Muscle layer of colon (tissue), 2 donors: ENCODE measurements around the gene ATF6.

Experiments
- H3K27ac ChIP-seq: one replicate; pipeline ENCODE4 v1.7.0; 2013; ENCODE audit warnings: low read depth, mild to moderate bottlenecking, low read length, moderate library complexity
- H3K27me3 ChIP-seq, 2 donors: one replicate each; pipeline ENCODE4 v1.7.0; 2013; ENCODE audit warnings: low read length in 2 of 2, mild to moderate bottlenecking in 2 of 2; ENCODE audit not compliant: insufficient read depth in 2 of 2, control insufficient read depth in 1 of 2
- H3K36me3 ChIP-seq: one replicate; pipeline ENCODE4 v1.7.0; 2013; ENCODE audit warnings: mild to moderate bottlenecking, low read length; ENCODE audit not compliant: insufficient read depth
- H3K4me1 ChIP-seq: one replicate; pipeline ENCODE4 v1.7.0; 2013; ENCODE audit warnings: mild to moderate bottlenecking, low read length; ENCODE audit not compliant: insufficient read depth
- H3K4me3 ChIP-seq, 2 donors: one replicate each; pipeline ENCODE4 v1.7.0; 2013; ENCODE audit warnings: low read length in 2 of 2, low read depth in 1 of 2, mild to moderate bottlenecking in 1 of 2, moderate library complexity in 1 of 2
- H3K9ac ChIP-seq: one replicate; pipeline ENCODE4 v1.7.0; 2013; ENCODE audit warnings: low read length
- H3K9me3 ChIP-seq: one replicate; pipeline ENCODE4 v1.7.0; 2013; ENCODE audit warnings: mild to moderate bottlenecking, low read length
- donor health status: abdominal sarcoma.
- donor health status: Adenocarcinoma of cecum.

ATF6 gene

GRCh38 chr1:161981735-161982506 lies 215.8 kb downstream of the ATF6 start:
- no peak overlapping the region for H3K4me3 ChIP-seq
- H3K9ac ChIP-seq, result no peak overlapping the region
- peaks cover 20% of the 10 kb centered on the region for H3K4me1 ChIP-seq
- no peaks in the 10 kb centered on the region for H3K27me3 ChIP-seq
- H3K9me3 ChIP-seq, result no peaks in the 10 kb centered on the region
- H3K36me3 ChIP-seq, result no peaks in the 10 kb centered on the region
- H3K27ac ChIP-seq, result no peak overlapping the region

- Histone ChIP-seq H3K27ac (no peak overlapping the region), H3K4me3 (no peak overlapping the region), H3K27me3 (no peaks in the 10 kb centered on the region), H3K9me3 (no peaks in the 10 kb centered on the region), H3K4me1 (peaks cover 26% of the 10 kb centered on the region), H3K36me3 (no peaks in the 10 kb centered on the region), H3K9ac (no peak overlapping the region)
Measured at GRCh38 chr1:161982507-161982895, 216.4 kb downstream of the ATF6 start.

- Histone ChIP-seq H3K9ac (no peak overlapping the region), H3K27ac (no peak overlapping the region), H3K27me3 (no peaks in the 10 kb centered on the region), H3K9me3 (no peaks in the 10 kb centered on the region), H3K36me3 (no peaks in the 10 kb centered on the region), H3K4me1 (peaks cover 30% of the 10 kb centered on the region), H3K4me3 (no peak overlapping the region)
Measured at GRCh38 chr1:161982917-161983316, 216.8 kb downstream of the ATF6 start.

- Histone ChIP-seq H3K4me3 (no peak overlapping the region), H3K27ac (no peak overlapping the region), H3K4me1 (peaks cover 37% of the 10 kb centered on the region), H3K9ac (no peak overlapping the region), H3K36me3 (no peaks in the 10 kb centered on the region), H3K27me3 (no peaks in the 10 kb centered on the region), H3K9me3 (no peaks in the 10 kb centered on the region)
Measured at GRCh38 chr1:161983725-161984124, 217.6 kb downstream of the ATF6 start.

GRCh38 chr1:161985301-161985822 lies 219.2 kb downstream of the ATF6 start:
- peak overlapping the region; percentile 10 for H3K27ac ChIP-seq
- no peak overlapping the region for H3K4me3 ChIP-seq
- no peaks in the 10 kb centered on the region for H3K36me3 ChIP-seq
- peaks cover 40% of the 10 kb centered on the region for H3K4me1 ChIP-seq
- H3K27me3 ChIP-seq, result no peaks in the 10 kb centered on the region
- no peaks in the 10 kb centered on the region for H3K9me3 ChIP-seq
- H3K9ac ChIP-seq, result no peak overlapping the region

GRCh38 chr1:161986328-161986727 lies 220.2 kb downstream of the ATF6 start:
- Histone ChIP-seq H3K27ac (peak overlapping the region; percentile 10), H3K9me3 (no peaks in the 10 kb centered on the region), H3K27me3 (no peaks in the 10 kb centered on the region), H3K9ac (no peak overlapping the region), H3K4me3 (no peak overlapping the region), H3K4me1 (peaks cover 40% of the 10 kb centered on the region), H3K36me3 (no peaks in the 10 kb centered on the region)

- Histone ChIP-seq H3K4me3 (no peak overlapping the region), H3K9ac (no peak overlapping the region), H3K4me1 (peaks cover 40% of the 10 kb centered on the region), H3K27me3 (no peaks in the 10 kb centered on the region), H3K27ac (peak overlapping the region; percentile 10), H3K36me3 (no peaks in the 10 kb centered on the region), H3K9me3 (no peaks in the 10 kb centered on the region)
Measured at GRCh38 chr1:161987303-161987702, 221.2 kb downstream of the ATF6 start.

- Histone ChIP-seq H3K36me3 (no peaks in the 10 kb centered on the region), H3K4me1 (peaks cover 40% of the 10 kb centered on the region), H3K9me3 (no peaks in the 10 kb centered on the region), H3K4me3 (no peak overlapping the region), H3K27me3 (no peaks in the 10 kb centered on the region), H3K27ac (peak overlapping the region; percentile 62), H3K9ac (no peak overlapping the region)
Measured at GRCh38 chr1:161987872-161988271, 221.8 kb downstream of the ATF6 start.

- peaks cover 41% of the 10 kb centered on the region for H3K4me1 ChIP-seq
- no peaks in the 10 kb centered on the region for H3K27me3 ChIP-seq
- H3K9ac ChIP-seq, result no peak overlapping the region
- H3K9me3 ChIP-seq, result no peaks in the 10 kb centered on the region
- H3K36me3 ChIP-seq, result no peaks in the 10 kb centered on the region
- H3K4me3 ChIP-seq, result no peak overlapping the region
- peak overlapping the region; percentile 62 for H3K27ac ChIP-seq
Measured at GRCh38 chr1:161988413-161988812, 222.3 kb downstream of the ATF6 start.

GRCh38 chr1:161989108-161989507 lies 223.0 kb downstream of the ATF6 start:
- Histone ChIP-seq H3K27me3 (no peaks in the 10 kb centered on the region), H3K9me3 (no peaks in the 10 kb centered on the region), H3K4me3 (no peak overlapping the region), H3K36me3 (no peaks in the 10 kb centered on the region), H3K27ac (peak overlapping the region; percentile 62), H3K9ac (no peak overlapping the region), H3K4me1 (peaks cover 48% of the 10 kb centered on the region)

GRCh38 chr1:161989786-161990185 lies 223.7 kb downstream of the ATF6 start:
- Histone ChIP-seq H3K9ac (no peak overlapping the region), H3K9me3 (no peaks in the 10 kb centered on the region), H3K4me1 (peaks cover 54% of the 10 kb centered on the region), H3K27me3 (no peaks in the 10 kb centered on the region), H3K4me3 (no peak overlapping the region), H3K36me3 (no peaks in the 10 kb centered on the region), H3K27ac (peak overlapping the region; percentile 5)

GRCh38 chr1:161993576-161993975 lies 227.5 kb downstream of the ATF6 start:
- H3K36me3 ChIP-seq, result peaks cover 8% of the 10 kb centered on the region
- no peak overlapping the region for H3K27ac ChIP-seq

More at GRCh38 chr1:161993576-161993975, 227.5 kb downstream of the ATF6 start:
- Histone ChIP-seq H3K4me1 (peaks cover 21% of the 10 kb centered on the region), H3K9ac (no peak overlapping the region), H3K9me3 (no peaks in the 10 kb centered on the region), H3K4me3 (no peak overlapping the region), H3K27me3 (no peaks in the 10 kb centered on the region)
